ENCODE data around the gene INO80E. TPM values are rescaled to one million over a fixed set of nuclear protein-coding genes. Genes with fewer than 3 reads are reported as not detected.

The INO80E gene
- total and polyA plus RNA-seq, 2 of the 8 experiments (the other 6 are each of a cell fraction or from before 2014, with no cell fraction given): 43.0 to 91.2 TPM

- TF ChIP-seq, protein P1, sequence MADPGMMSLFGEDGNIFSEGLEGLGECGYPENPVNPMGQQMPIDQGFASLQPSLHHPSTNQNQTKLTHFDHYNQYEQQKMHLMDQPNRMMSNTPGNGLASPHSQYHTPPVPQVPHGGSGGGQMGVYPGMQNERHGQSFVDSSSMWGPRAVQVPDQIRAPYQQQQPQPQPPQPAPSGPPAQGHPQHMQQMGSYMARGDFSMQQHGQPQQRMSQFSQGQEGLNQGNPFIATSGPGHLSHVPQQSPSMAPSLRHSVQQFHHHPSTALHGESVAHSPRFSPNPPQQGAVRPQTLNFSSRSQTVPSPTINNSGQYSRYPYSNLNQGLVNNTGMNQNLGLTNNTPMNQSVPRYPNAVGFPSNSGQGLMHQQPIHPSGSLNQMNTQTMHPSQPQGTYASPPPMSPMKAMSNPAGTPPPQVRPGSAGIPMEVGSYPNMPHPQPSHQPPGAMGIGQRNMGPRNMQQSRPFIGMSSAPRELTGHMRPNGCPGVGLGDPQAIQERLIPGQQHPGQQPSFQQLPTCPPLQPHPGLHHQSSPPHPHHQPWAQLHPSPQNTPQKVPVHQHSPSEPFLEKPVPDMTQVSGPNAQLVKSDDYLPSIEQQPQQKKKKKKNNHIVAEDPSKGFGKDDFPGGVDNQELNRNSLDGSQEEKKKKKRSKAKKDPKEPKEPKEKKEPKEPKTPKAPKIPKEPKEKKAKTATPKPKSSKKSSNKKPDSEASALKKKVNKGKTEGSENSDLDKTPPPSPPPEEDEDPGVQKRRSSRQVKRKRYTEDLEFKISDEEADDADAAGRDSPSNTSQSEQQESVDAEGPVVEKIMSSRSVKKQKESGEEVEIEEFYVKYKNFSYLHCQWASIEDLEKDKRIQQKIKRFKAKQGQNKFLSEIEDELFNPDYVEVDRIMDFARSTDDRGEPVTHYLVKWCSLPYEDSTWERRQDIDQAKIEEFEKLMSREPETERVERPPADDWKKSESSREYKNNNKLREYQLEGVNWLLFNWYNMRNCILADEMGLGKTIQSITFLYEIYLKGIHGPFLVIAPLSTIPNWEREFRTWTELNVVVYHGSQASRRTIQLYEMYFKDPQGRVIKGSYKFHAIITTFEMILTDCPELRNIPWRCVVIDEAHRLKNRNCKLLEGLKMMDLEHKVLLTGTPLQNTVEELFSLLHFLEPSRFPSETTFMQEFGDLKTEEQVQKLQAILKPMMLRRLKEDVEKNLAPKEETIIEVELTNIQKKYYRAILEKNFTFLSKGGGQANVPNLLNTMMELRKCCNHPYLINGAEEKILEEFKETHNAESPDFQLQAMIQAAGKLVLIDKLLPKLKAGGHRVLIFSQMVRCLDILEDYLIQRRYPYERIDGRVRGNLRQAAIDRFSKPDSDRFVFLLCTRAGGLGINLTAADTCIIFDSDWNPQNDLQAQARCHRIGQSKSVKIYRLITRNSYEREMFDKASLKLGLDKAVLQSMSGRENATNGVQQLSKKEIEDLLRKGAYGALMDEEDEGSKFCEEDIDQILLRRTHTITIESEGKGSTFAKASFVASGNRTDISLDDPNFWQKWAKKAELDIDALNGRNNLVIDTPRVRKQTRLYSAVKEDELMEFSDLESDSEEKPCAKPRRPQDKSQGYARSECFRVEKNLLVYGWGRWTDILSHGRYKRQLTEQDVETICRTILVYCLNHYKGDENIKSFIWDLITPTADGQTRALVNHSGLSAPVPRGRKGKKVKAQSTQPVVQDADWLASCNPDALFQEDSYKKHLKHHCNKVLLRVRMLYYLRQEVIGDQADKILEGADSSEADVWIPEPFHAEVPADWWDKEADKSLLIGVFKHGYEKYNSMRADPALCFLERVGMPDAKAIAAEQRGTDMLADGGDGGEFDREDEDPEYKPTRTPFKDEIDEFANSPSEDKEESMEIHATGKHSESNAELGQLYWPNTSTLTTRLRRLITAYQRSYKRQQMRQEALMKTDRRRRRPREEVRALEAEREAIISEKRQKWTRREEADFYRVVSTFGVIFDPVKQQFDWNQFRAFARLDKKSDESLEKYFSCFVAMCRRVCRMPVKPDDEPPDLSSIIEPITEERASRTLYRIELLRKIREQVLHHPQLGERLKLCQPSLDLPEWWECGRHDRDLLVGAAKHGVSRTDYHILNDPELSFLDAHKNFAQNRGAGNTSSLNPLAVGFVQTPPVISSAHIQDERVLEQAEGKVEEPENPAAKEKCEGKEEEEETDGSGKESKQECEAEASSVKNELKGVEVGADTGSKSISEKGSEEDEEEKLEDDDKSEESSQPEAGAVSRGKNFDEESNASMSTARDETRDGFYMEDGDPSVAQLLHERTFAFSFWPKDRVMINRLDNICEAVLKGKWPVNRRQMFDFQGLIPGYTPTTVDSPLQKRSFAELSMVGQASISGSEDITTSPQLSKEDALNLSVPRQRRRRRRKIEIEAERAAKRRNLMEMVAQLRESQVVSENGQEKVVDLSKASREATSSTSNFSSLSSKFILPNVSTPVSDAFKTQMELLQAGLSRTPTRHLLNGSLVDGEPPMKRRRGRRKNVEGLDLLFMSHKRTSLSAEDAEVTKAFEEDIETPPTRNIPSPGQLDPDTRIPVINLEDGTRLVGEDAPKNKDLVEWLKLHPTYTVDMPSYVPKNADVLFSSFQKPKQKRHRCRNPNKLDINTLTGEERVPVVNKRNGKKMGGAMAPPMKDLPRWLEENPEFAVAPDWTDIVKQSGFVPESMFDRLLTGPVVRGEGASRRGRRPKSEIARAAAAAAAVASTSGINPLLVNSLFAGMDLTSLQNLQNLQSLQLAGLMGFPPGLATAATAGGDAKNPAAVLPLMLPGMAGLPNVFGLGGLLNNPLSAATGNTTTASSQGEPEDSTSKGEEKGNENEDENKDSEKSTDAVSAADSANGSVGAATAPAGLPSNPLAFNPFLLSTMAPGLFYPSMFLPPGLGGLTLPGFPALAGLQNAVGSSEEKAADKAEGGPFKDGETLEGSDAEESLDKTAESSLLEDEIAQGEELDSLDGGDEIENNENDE (IDR thresholded peaks at IDR 0.05; ENCODE audit: insufficient replicate concordance, low read length): no peak
- TF ChIP-seq SAP30 (IDR thresholded peaks at IDR 0.05; ENCODE audit: insufficient read depth, insufficient replicate concordance, low read length): no peak
Observed at GRCh38 chr16:29950806-29951461, 45.1 kb upstream of the INO80E start (continued).
